GM21381 (cell line): Measurements from ENCODE around the gene ZNF780A.
A peak's percentile ranks its signal among the peaks of the same experiment; 100 is the strongest.
"Not testable (repeated sequence)": the region's sequence is repeated elsewhere in the genome, so short reads cannot be mapped to it uniquely, and the experiment has no call there.

Experiments used
- ATAC-seq: cut with Tn5 transposase; IDR thresholded peaks from one replicate; pipeline ENCODE4 v1.9.1; 2021; ENCODE audit warnings: mild to moderate bottlenecking, moderate library complexity; ENCODE audit not compliant: unreplicated experiment

Gene ZNF780A

GRCh38 chr19:40090241-40091204 lies at the start of gene ZNF780A:
Gene ZNF780A, minus strand, starts transcription at chr19:40090943. Its CDS starts 6,190 bp downstream, at chr19:40084753.
- peak; percentile 87 for ATAC-seq

GRCh38 chr19:40139533-40140287 lies 49.0 kb upstream of the ZNF780A start:
- ATAC-seq: no peak

GRCh38 chr19:40136818-40137217 lies 46.1 kb upstream of the ZNF780A start:
- no peak for ATAC-seq

GRCh38 chr19:40134866-40135265 lies 44.1 kb upstream of the ZNF780A start:
- ATAC-seq: no peak

GRCh38 chr19:40133491-40133890 lies 42.7 kb upstream of the ZNF780A start:
- no peak for ATAC-seq

GRCh38 chr19:40130013-40130412 lies 39.3 kb upstream of the ZNF780A start:
- ATAC-seq: no peak

- no peak for ATAC-seq
Measured at GRCh38 chr19:40129425-40129824, 38.7 kb upstream of the ZNF780A start.

GRCh38 chr19:40128991-40129390 lies 38.2 kb upstream of the ZNF780A start:
- no peak for ATAC-seq

GRCh38 chr19:40119380-40119779 lies 28.6 kb upstream of the ZNF780A start:
- ATAC-seq: no peak

GRCh38 chr19:40118638-40119037 lies 27.9 kb upstream of the ZNF780A start:
- ATAC-seq: not testable (repeated sequence)

GRCh38 chr19:40116075-40116474 lies 25.3 kb upstream of the ZNF780A start:
- ATAC-seq: no peak

- not testable (repeated sequence) for ATAC-seq
Measured at GRCh38 chr19:40114119-40114518, 23.4 kb upstream of the ZNF780A start.

- not testable (repeated sequence) for ATAC-seq
Measured at GRCh38 chr19:40112271-40112670, 21.5 kb upstream of the ZNF780A start.

- ATAC-seq: no peak
Measured at GRCh38 chr19:40110570-40110969, 19.8 kb upstream of the ZNF780A start.

GRCh38 chr19:40104754-40105153 lies 14.0 kb upstream of the ZNF780A start:
- ATAC-seq: no peak

GRCh38 chr19:40103600-40103999 lies 12.9 kb upstream of the ZNF780A start:
- ATAC-seq: no peak

GRCh38 chr19:40101813-40102212 lies 11.1 kb upstream of the ZNF780A start:
- ATAC-seq: no peak

GRCh38 chr19:40093416-40093815 lies 2.7 kb upstream of the ZNF780A start:
- no peak for ATAC-seq

- no peak for ATAC-seq
Measured at GRCh38 chr19:40091205-40092129, 724 bp upstream of the ZNF780A start.

- no peak for ATAC-seq
Measured at GRCh38 chr19:40089462-40089861, 1.3 kb downstream of the ZNF780A start.
